ENCODE results near the gene ZNF804A. TPM values are rescaled to one million over a fixed set of nuclear protein-coding genes. Genes with fewer than 3 reads are reported as not detected.
A peak's percentile ranks its signal among the peaks of the same experiment; 100 is the strongest.
"Not testable (repeated sequence)": the region's sequence is repeated elsewhere in the genome, so short reads cannot be mapped to it uniquely, and the experiment has no call there.

Gene ZNF804A
- total and polyA plus RNA-seq, 5 donors from 2014 or later: not detected

DNA sequence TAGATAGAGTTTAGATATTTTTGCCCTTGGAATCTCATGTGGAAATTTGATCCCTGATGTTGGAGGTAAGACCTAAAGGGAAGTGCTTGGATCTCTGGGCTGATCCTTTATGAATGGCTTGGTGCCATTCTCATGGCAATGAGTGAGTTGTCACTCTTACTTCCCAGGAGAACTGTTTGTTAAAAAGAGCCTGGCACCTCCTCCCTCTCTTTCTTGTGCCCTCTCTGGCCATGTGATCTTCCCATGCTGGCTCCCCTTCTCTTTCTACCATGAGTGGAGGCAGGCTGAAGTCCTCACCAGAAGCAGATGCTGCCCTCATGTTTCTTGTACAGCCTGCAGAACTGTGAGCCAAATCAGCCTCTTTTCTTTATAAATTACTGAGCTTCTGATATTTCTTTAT, 276.9 kb downstream of the ZNF804A start:
- H3K36me3 ChIP-seq (ENCODE audit: control insufficient read depth, insufficient read depth, low read length): no peaks in the 10 kb centered on the region

DNA sequence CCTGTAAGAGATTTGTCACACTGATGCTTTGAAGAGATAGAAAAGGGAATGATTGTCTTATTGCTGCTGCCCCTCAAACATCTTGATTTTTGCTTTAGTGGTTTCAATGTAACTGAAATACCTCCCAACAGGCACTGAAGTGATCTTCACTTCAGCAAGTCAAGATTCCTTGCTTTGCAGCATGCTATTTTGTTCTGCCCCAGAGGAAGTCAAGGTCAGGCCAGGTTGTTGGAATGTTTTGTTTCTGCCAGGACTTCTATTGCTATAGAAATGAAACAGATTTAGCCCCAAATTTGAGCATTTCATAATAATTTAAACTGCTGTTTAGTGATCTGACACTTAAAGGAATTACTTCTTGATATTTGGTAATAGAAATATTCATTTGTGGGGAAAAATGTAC, 277.6 kb downstream of the ZNF804A start:
- no peaks in the 10 kb centered on the region for H3K4me1 ChIP-seq (ENCODE audit: control insufficient read depth, insufficient read depth, low read length, poor library complexity, severe bottlenecking)
- H3K4me3 ChIP-seq (ENCODE audit: low read depth, low read length): no peak overlapping the region
- no peaks in the 10 kb centered on the region for H3K36me3 ChIP-seq (ENCODE audit: control insufficient read depth, insufficient read depth, low read length)
- no peak overlapping the region for H3K27ac ChIP-seq (ENCODE audit: insufficient read depth, low read length, poor library complexity, severe bottlenecking)
- H3K27me3 ChIP-seq (ENCODE audit: control insufficient read depth, insufficient read depth, low read length): no peaks in the 10 kb centered on the region
- no peaks in the 10 kb centered on the region for H3K9me3 ChIP-seq (ENCODE audit: control insufficient read depth in 2 of 2, low read length in 2 of 2)
- H3K27ac Mint-ChIP-seq: no peak overlapping the region
- H3K27me3 Mint-ChIP-seq: no peaks in the 10 kb centered on the region
- H3K36me3 Mint-ChIP-seq: no peaks in the 10 kb centered on the region
- DNase-seq (no peak), ATAC-seq (ENCODE audit: low read depth in 2 of 2) (no peak)
- H3K4me3 Mint-ChIP-seq: no peak overlapping the region
- no peaks in the 10 kb centered on the region for H3K4me1 Mint-ChIP-seq
- H3K9me3 Mint-ChIP-seq: peaks cover 2 to 14% (median 9%) of the 10 kb centered on the region in 7 donors

More for the DNA sequence above, 276.9 kb downstream of the ZNF804A start:
- H3K4me1 ChIP-seq (ENCODE audit: control insufficient read depth, insufficient read depth, low read length, poor library complexity, severe bottlenecking): no peaks in the 10 kb centered on the region
- H3K36me3 Mint-ChIP-seq: no peaks in the 10 kb centered on the region
- no peak overlapping the region for H3K4me3 Mint-ChIP-seq
- no peaks in the 10 kb centered on the region for H3K4me1 Mint-ChIP-seq
- no peak overlapping the region for H3K27ac ChIP-seq (ENCODE audit: insufficient read depth, low read length, poor library complexity, severe bottlenecking)
- peaks cover 0 to 14% (median 9%) of the 10 kb centered on the region in 7 donors for H3K9me3 Mint-ChIP-seq
- ATAC-seq (ENCODE audit: low read depth in 2 of 2): no peak
- no peak for DNase-seq
- peak overlapping the region in 1 of 3 donors; percentile 12 for H3K27ac Mint-ChIP-seq
- H3K4me3 ChIP-seq (ENCODE audit: low read depth, low read length): no peak overlapping the region
- no peaks in the 10 kb centered on the region for H3K27me3 Mint-ChIP-seq
- no peaks in the 10 kb centered on the region for H3K27me3 ChIP-seq (ENCODE audit: control insufficient read depth, insufficient read depth, low read length)
- H3K9me3 ChIP-seq (ENCODE audit: control insufficient read depth in 2 of 2, low read length in 2 of 2): no peaks in the 10 kb centered on the region

DNA sequence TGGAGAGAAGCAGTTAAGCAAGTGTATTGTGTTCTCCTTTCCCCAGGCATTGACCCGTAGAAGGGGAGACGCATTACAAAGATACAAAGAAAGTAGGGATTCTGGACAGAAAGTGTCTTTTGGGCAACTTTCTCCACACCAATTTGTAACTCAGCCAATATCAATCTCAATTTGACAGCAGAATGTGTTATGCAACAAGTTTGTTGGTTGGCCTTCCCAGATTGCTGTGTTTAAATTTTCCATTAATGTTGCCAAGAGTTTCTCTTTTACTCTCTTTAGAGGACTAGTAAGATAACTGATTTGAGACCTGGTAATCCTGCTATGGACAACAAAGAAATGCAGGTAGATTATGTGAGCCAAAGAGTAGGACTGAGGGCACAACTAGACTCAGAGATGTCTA, 279.6 kb downstream of the ZNF804A start:
- H3K4me1 ChIP-seq (ENCODE audit: control insufficient read depth, insufficient read depth, low read length, poor library complexity, severe bottlenecking): no peaks in the 10 kb centered on the region
- no peaks in the 10 kb centered on the region for H3K9me3 ChIP-seq (ENCODE audit: control insufficient read depth in 2 of 2, low read length in 2 of 2)
- no peaks in the 10 kb centered on the region for H3K27me3 ChIP-seq (ENCODE audit: control insufficient read depth, insufficient read depth, low read length)
- H3K36me3 ChIP-seq (ENCODE audit: control insufficient read depth, insufficient read depth, low read length): no peaks in the 10 kb centered on the region
- H3K36me3 Mint-ChIP-seq: no peaks in the 10 kb centered on the region
- ATAC-seq (ENCODE audit: low read depth in 2 of 2) (no peak), DNase-seq (no peak)
- no peak overlapping the region for H3K27ac ChIP-seq (ENCODE audit: insufficient read depth, low read length, poor library complexity, severe bottlenecking)
- no peak overlapping the region for H3K4me3 Mint-ChIP-seq
- H3K9me3 Mint-ChIP-seq: peaks cover 2 to 16% (median 8%) of the 10 kb centered on the region in 7 donors
- H3K27ac Mint-ChIP-seq: no peak overlapping the region
- H3K4me1 Mint-ChIP-seq: no peaks in the 10 kb centered on the region
- H3K4me3 ChIP-seq (ENCODE audit: low read depth, low read length): no peak overlapping the region
- H3K27me3 Mint-ChIP-seq: no peaks in the 10 kb centered on the region

DNA sequence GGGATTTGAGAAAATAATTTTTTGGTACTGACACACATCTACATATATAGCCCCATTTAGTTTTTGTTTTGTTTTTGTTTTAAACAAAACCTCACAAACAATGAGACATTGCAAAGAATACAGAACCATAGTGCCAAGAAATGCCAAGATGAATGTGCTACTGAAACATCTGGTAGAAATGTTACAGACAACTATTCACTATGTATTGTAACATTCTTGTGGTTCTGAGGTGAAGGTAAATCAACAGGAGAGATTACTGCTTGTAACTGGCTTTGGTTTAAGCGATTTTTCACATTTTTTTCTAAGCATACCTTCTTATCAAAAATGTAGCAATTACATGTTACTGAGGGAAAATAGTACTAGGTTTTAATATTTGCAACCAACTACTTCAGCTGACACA, 281.3 kb downstream of the ZNF804A start:
- Histone ChIP-seq H3K27ac (ENCODE audit: insufficient read depth, low read length, poor library complexity, severe bottlenecking) (no peak overlapping the region), H3K36me3 (ENCODE audit: control insufficient read depth, insufficient read depth, low read length) (no peaks in the 10 kb centered on the region), H3K27me3 (ENCODE audit: control insufficient read depth, insufficient read depth, low read length) (no peaks in the 10 kb centered on the region), H3K9me3 (ENCODE audit: control insufficient read depth in 2 of 2, low read length in 2 of 2) (no peaks in the 10 kb centered on the region), H3K4me1 (ENCODE audit: control insufficient read depth, insufficient read depth, low read length, poor library complexity, severe bottlenecking) (no peaks in the 10 kb centered on the region), H3K4me3 (ENCODE audit: low read depth, low read length) (no peak overlapping the region)
- H3K27ac Mint-ChIP-seq: no peak overlapping the region
- H3K9me3 Mint-ChIP-seq: peaks cover 2 to 20% (median 9%) of the 10 kb centered on the region in 7 donors
- H3K4me1 Mint-ChIP-seq: no peaks in the 10 kb centered on the region
- no peak overlapping the region for H3K4me3 Mint-ChIP-seq
- no peaks in the 10 kb centered on the region for H3K36me3 Mint-ChIP-seq
- H3K27me3 Mint-ChIP-seq: no peaks in the 10 kb centered on the region
- DNase-seq (no peak), ATAC-seq (ENCODE audit: low read depth in 2 of 2) (no peak)

DNA sequence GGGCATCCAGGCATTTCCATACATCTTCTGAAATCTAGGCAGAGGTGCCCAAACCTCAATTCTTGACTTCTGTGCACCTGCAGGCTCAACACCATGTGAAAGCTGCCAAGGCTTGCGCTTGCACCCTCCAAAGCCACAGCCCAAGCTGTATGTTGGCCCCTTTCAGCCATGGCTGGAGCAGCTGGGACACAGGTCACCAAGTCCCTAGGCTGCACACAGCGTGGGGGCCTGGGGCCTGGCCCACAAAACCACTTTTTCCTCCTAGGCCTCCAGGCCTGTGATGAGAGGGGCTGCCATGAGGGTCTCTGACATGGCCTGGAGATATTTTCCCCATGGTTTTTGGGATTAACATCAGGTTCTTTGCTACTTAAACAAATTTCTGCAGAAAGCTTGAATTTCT, 288.3 kb downstream of the ZNF804A start:
- H3K27me3 Mint-ChIP-seq; H3K4me3 Mint-ChIP-seq; H3K4me1 Mint-ChIP-seq; ATAC-seq (ENCODE audit: low read depth in 2 of 2); H3K36me3 Mint-ChIP-seq; H3K36me3 ChIP-seq (ENCODE audit: control insufficient read depth, insufficient read depth, low read length); H3K4me3 ChIP-seq (ENCODE audit: low read depth, low read length); H3K27ac ChIP-seq (ENCODE audit: insufficient read depth, low read length, poor library complexity, severe bottlenecking); H3K27me3 ChIP-seq (ENCODE audit: control insufficient read depth, insufficient read depth, low read length); H3K9me3 ChIP-seq (ENCODE audit: control insufficient read depth in 2 of 2, low read length in 2 of 2); H3K4me1 ChIP-seq (ENCODE audit: control insufficient read depth, insufficient read depth, low read length, poor library complexity, severe bottlenecking); H3K27ac Mint-ChIP-seq; DNase-seq: not testable (repeated sequence)
- peaks cover 0 to 20% (median 6%) of the 10 kb centered on the region in 7 donors for H3K9me3 Mint-ChIP-seq

DNA sequence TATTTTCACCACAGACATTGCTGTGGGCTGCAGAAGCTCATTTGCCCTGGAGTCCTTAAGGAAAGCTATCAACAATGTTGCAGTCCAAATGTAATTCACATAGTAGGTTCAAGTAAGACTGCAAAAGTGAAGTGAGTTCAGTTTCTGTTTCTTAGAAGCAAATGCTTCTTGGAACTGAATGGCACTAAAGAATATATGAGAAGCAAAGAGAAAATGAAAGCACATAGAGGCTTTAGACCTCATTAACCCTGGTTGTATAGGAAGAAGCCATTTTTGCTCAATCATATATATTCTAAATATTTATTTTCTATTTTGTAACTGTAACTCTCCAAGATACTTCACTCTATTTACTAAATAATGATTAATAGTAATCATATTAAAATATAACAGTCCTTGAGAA, 292.0 kb downstream of the ZNF804A start:
- Mint-ChIP-seq H3K36me3 (no peaks in the 10 kb centered on the region), H3K27ac (no peak overlapping the region), H3K4me3 (no peak overlapping the region), H3K4me1 (no peaks in the 10 kb centered on the region), H3K9me3 (peaks cover 0 to 12% (median 4%) of the 10 kb centered on the region in 7 donors), H3K27me3 (no peaks in the 10 kb centered on the region)
- DNase-seq: no peak
- H3K36me3 ChIP-seq (ENCODE audit: control insufficient read depth, insufficient read depth, low read length): no peaks in the 10 kb centered on the region
- H3K4me1 ChIP-seq (ENCODE audit: control insufficient read depth, insufficient read depth, low read length, poor library complexity, severe bottlenecking): no peaks in the 10 kb centered on the region
- no peaks in the 10 kb centered on the region for H3K27me3 ChIP-seq (ENCODE audit: control insufficient read depth, insufficient read depth, low read length)
- ATAC-seq (ENCODE audit: low read depth in 2 of 2): no peak
- H3K9me3 ChIP-seq (ENCODE audit: control insufficient read depth in 2 of 2, low read length in 2 of 2): no peaks in the 10 kb centered on the region
- no peak overlapping the region for H3K4me3 ChIP-seq (ENCODE audit: low read depth, low read length)
- H3K27ac ChIP-seq (ENCODE audit: insufficient read depth, low read length, poor library complexity, severe bottlenecking): no peak overlapping the region

DNA sequence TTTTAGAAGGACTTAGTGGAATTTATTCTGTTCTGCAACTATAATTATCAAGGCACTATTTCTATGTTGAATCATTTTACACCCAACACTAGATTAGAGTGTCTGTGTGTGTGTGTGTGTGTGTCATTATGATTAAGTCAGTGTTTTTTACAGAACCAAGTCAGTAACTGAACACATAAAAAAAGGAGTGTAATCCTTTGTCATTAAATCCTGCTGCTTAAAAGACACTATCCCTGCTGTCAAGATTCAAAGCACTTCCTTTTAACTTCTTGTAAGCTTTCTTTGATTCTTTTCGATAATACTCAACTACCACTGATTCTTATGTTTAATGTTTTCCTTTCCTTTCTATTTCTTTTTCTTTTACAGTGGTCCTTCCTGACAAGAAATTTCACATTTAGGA, 306.7 kb downstream of the ZNF804A start:
- Mint-ChIP-seq H3K4me1 (no peaks in the 10 kb centered on the region), H3K36me3 (no peaks in the 10 kb centered on the region), H3K27ac (no peak overlapping the region), H3K27me3 (no peaks in the 10 kb centered on the region), H3K4me3 (no peak overlapping the region), H3K9me3 (peaks cover 0 to 10% (median 4%) of the 10 kb centered on the region in 7 donors)
- DNase-seq: no peak
- no peak overlapping the region for H3K27ac ChIP-seq (ENCODE audit: insufficient read depth, low read length, poor library complexity, severe bottlenecking)
- no peaks in the 10 kb centered on the region for H3K27me3 ChIP-seq (ENCODE audit: control insufficient read depth, insufficient read depth, low read length)
- no peaks in the 10 kb centered on the region for H3K36me3 ChIP-seq (ENCODE audit: control insufficient read depth, insufficient read depth, low read length)
- H3K4me1 ChIP-seq (ENCODE audit: control insufficient read depth, insufficient read depth, low read length, poor library complexity, severe bottlenecking): no peaks in the 10 kb centered on the region
- no peak for ATAC-seq (ENCODE audit: low read depth in 2 of 2)
- H3K9me3 ChIP-seq (ENCODE audit: control insufficient read depth in 2 of 2, low read length in 2 of 2): peaks cover 0 to 8% of the 10 kb centered on the region in 2 experiments
- no peak overlapping the region for H3K4me3 ChIP-seq (ENCODE audit: low read depth, low read length)

DNA sequence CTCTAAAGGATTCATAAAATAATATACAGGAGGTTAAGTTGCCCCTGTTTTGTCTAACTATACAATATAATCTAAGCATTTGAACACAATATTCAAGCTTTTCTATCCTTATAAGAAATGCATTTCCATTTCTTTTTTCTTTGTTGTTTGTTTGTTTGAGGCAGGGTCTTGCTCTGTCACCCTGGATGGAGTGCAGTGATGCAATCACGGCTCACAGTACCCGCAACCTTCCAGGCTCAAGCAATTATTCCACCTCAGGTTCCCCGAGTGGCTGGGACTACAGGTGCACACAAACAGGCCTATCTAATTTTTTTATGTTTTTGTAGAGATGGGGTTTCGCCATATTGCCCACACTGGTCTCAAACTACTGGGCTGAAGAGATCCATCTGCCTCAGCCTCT, 307.8 kb downstream of the ZNF804A start:
- no peak for ATAC-seq (ENCODE audit: low read depth in 2 of 2)
- no peaks in the 10 kb centered on the region for H3K4me1 Mint-ChIP-seq
- no peaks in the 10 kb centered on the region for H3K36me3 ChIP-seq (ENCODE audit: control insufficient read depth, insufficient read depth, low read length)

More for the DNA sequence above, 307.8 kb downstream of the ZNF804A start:
- H3K27me3 Mint-ChIP-seq: no peaks in the 10 kb centered on the region
- Histone ChIP-seq H3K9me3 (ENCODE audit: control insufficient read depth in 2 of 2, low read length in 2 of 2) (peaks cover 0 to 2% of the 10 kb centered on the region in 2 experiments), H3K4me3 (ENCODE audit: low read depth, low read length) (no peak overlapping the region), H3K27ac (ENCODE audit: insufficient read depth, low read length, poor library complexity, severe bottlenecking) (no peak overlapping the region), H3K4me1 (ENCODE audit: control insufficient read depth, insufficient read depth, low read length, poor library complexity, severe bottlenecking) (no peaks in the 10 kb centered on the region), H3K27me3 (ENCODE audit: control insufficient read depth, insufficient read depth, low read length) (no peaks in the 10 kb centered on the region)
- no peaks in the 10 kb centered on the region for H3K36me3 Mint-ChIP-seq
- no peak overlapping the region for H3K27ac Mint-ChIP-seq
- no peak for DNase-seq
- H3K9me3 Mint-ChIP-seq: peaks cover 0 to 7% (median 4%) of the 10 kb centered on the region in 7 donors
- no peak overlapping the region for H3K4me3 Mint-ChIP-seq
